ENCODE results near the gene FOXI3.

The FOXI3 gene

DNA sequence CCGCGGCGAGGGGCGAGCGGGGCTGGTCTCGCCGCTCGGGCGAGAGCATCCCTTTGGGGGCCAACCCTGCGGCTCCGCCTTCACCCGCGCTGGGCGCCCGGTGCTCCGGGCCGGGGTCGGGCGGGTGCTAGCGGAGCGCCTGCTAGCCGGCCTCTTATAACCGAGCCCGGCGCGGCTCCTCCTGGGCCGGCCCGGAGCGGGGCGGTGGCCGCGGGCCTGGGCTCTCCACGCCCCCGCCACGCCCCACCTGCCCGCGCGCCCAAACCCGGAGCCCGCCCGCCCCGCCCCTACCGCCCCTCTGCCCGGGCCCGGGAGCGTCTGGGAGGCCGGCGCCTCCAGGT lies at the start of gene FOXI3:
Gene FOXI3 (minus strand): TSS at position 129 of the 341 bp plus-strand sequence. CDS start 158 bp downstream, outside the sequence.
- TF ChIP-seq GATA3 (IDR thresholded peaks at IDR 0.05; ENCODE audit: low read depth, low read length), result no peak
- no peak for TF ChIP-seq GATA2 (IDR thresholded peaks at IDR 0.05; ENCODE audit: low read depth, low read length)

DNA sequence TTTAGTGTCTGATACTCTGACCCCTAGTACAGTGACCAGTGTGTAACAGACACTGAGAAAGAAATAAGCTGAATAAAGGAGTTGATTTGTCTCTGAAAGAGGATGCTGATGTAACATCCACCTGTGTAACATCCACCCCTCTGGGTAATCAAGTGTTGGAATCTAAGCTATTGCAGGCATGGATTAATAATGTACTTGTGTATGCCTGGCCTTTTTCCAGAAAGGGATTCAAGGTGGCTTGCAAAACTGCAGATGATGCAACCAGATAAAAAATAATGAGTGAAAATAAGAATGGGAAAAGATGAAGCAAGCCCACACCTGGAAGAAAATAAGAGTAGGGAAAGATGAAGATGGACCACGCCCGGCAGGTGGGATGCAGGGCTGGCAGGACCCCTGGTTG lies 48.2 kb upstream of the FOXI3 start:
- TF ChIP-seq GATA3 (IDR thresholded peaks at IDR 0.05; ENCODE audit: low read depth, low read length) (no peak), GATA2 (IDR thresholded peaks at IDR 0.05; ENCODE audit: low read depth, low read length) (peak; percentile 60)

DNA sequence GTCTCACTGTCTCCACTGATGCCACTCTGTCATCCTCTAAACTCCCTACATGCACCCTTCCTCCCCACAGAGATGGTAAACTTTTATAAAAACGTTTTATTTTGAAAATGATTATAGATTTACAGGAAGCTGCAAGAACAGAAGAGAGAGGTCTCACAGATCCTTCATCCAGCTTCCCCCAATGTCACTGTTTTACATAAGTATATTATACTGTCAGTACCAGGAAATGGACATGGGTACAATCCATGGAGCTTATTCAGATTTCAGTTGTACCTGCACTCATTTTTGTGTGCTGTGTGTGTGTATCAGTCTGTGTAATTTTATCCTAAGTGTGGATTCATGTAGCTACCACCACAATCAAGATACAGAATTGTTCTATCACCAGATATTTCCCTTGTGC lies 46.7 kb upstream of the FOXI3 start:
- TF ChIP-seq GATA2 (IDR thresholded peaks at IDR 0.05; ENCODE audit: low read depth, low read length) (no peak), GATA3 (IDR thresholded peaks at IDR 0.05; ENCODE audit: low read depth, low read length) (no peak)

DNA sequence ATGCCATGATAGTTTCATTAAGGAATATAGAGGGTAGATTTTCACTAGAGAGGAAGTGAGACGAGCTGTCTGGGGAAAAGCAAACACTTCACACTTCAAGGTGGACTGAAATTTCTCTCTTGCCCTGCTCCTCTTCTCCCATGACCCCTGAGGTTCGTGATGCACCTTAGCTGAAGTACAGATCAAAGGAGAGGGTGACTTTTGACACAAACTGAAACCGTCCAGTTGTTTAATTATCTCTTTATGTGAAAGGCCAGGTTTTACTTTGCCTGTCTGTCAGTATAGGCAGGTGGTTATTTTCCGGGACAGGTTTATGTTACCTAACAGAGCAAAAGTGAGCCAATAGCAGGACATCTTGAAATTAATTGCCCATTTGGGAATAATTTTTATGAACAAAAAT lies 41.0 kb upstream of the FOXI3 start:
- TF ChIP-seq GATA3 (IDR thresholded peaks at IDR 0.05; ENCODE audit: low read depth, low read length) (no peak), GATA2 (IDR thresholded peaks at IDR 0.05; ENCODE audit: low read depth, low read length) (no peak)

DNA sequence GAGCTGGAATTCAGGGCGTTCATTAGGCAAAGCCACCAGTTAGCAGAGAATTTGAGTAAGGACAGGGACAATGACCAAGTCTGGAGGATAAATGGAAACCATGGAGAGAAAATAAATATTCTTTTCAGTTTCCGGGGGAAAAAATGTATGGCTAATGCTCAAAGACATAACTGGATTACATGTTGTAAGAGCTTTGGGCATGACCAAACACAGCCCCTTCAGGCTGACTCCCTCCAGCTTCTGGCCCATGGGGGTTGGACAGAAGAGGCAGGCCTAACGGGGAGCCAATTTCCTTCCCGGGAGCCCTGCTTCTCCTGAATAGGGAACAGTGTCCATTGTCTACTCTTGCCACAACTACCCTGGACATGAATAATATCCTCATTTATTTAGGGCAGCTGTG lies 39.5 kb upstream of the FOXI3 start:
- TF ChIP-seq GATA2 (IDR thresholded peaks at IDR 0.05; ENCODE audit: low read depth, low read length) (no peak), GATA3 (IDR thresholded peaks at IDR 0.05; ENCODE audit: low read depth, low read length) (no peak)

DNA sequence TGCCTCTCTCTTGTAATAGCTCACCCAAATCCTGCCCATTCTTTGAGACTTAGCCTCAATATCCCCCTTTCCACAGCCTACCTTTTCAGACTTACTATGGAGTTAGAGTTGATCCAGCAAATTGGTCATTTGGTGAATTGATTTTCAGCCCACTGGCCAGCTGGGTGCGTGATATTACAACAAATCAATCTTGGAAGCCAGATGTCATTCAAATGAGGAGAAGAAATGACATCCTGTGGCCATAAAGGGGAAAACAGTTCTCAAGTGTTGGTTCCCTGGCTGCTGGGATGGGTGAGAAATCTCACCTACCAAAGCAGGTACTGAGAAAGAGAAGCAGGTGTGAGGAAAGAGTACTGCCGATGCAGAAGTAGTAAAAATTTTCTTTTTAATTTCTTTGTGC lies 36.7 kb upstream of the FOXI3 start:
- TF ChIP-seq GATA3 (IDR thresholded peaks at IDR 0.05; ENCODE audit: low read depth, low read length), result no peak

DNA sequence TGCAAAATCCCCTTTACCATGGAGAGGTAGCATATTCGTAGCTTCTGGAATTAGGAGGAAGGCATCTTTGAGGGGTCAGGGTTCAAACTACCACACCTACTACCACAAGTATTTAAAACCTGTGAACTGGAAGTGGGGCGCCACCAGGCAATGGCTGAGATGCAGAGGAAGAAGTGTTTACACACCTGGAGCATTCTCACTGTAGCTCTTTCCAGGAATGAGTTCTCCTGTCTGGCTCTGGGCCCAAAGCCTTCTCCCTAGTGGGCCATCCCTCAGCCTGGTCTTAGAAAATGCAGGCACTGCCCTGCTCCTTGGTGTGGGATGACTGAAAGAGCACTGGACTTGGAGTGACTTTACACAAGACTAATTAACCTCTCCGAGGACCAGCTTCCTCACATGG lies 30.7 kb upstream of the FOXI3 start:
- TF ChIP-seq GATA3 (IDR thresholded peaks at IDR 0.05; ENCODE audit: low read depth, low read length), result no peak
- TF ChIP-seq GATA2 (IDR thresholded peaks at IDR 0.05; ENCODE audit: low read depth, low read length), result no peak

DNA sequence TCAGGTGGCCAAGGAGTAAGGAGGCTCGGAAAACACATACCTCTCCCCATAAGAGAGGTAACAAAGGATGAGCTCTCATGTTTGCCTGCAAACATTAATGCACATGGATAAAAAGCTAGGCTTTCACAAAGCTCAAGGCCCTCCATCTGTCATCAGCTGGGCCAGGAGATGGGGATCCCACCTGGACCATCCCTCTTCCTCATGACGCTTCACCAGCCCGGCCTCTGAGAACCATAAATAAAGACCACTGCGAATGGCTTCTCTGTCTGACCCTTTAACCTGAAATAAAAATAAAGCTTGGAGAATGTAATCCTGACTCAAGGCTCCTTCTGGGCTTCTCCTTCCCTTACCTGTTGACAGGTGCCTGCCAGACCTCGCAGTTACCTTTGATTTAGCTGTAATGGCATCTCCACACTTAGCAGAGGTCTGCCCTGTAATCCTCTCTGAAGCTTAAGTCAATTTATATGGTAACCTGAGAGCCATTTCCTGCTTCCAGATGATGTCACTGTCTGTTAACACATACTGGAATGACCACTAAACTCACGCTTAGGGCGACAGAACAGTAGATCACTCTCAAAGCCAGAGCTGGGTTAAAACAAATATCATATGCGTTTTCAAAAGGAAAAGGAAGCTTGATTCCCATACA lies 29.3 kb upstream of the FOXI3 start:
- TF ChIP-seq GATA3 (IDR thresholded peaks at IDR 0.05; ENCODE audit: low read depth, low read length), result no peak

DNA sequence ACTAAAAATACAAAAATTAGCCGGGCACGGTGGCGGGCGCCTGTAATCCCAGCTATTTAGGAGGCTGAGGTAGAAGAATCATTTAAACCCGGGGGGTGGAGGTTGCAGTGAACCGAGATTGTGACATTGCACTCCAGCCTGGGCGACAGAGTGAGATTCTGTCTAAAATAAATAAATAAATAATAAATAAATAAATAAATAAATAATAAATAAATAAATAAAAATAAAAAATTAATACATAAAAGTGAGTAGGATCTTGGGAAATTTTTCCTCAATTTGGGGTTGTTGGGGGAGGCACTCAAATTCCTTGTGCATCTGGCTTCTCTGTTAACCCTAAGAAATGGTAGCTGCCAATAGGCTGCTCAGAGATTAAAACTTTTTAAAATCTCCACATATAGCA lies 20.3 kb upstream of the FOXI3 start:
- TF ChIP-seq GATA2 (IDR thresholded peaks at IDR 0.05; ENCODE audit: low read depth, low read length) (no peak), GATA3 (IDR thresholded peaks at IDR 0.05; ENCODE audit: low read depth, low read length) (no peak)

DNA sequence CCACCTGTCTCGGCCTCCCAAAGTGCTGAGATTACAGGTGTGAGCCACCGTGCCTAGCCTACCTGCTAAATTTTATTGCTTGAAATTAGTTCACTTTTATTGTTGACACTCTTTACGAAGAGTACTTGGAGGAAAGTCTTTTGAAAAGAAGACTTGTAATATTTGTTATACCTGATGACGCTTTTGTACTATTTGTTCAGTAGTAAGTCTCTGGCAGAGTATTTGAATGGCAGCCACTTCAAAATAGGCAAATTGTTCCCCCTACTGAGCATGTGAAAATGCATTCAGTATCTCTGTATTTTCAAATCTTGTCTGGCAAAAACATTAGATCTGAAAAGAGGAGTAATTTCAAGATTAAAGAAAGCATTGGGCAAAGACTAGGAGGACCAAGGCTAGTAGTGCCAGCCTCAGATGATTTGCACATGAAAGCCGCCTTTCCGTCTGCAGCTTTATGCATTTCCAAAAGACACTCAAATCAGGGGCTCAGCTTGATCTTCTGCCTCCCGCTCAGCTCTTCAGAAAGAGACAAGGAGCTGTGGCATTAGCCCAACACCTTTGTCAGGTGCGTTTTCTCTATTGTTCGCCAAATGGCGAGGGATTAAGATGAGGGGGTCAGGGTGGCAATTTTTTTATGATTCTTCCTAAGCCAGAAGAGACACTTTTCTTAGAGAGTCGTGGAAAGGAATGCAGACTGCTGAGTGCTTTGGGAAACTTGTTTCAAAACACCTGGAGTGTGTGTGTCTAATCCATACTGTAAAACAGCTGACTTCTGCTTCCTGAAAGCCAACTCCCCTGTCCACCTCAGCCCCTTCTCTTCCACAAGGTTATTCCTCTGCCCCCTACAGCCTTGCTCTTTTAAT lies 18.8 kb upstream of the FOXI3 start:
- TF ChIP-seq GATA3 (IDR thresholded peaks at IDR 0.05; ENCODE audit: low read depth, low read length) (no peak), GATA2 (IDR thresholded peaks at IDR 0.05; ENCODE audit: low read depth, low read length) (no peak)

DNA sequence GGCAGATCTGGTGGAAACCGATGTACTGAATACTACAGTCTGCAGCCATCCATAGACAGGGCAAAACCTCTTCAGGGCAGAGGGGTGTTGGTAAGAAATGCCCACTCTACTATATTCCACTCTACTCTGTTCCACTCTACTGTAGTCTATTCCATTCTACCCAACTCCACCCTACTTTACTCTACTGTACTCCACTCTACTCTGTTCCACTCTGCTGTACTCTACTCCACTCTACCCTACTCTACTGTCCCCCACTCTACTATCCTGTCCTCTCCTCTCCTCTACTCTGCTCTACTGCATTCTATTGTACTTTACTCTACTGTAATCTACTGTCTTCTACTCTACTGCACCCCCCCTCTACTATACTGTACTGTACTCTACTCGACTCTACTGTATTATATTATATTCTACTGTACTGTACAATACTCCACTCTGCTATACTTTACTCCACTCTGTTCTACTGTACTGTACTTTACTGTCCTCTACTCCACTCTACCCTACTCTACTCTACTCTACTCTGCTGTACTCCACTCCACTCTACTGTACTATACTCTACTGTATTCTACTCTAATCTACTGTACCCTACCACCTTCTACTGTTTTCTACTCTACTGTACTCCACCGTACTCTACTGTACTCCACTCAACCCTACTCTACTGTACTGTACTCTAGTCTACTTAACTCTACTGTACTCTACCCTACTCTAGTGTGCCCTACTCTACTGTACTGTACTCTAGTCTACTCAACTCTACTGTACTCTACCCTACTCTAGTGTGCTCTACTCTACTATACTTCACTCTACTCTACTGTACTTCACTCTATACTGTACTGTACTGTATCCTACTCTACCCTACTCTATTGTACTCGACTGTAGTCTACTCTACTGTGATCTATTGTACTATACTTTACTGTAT lies 17.0 kb upstream of the FOXI3 start:
- no peak for TF ChIP-seq GATA3 (IDR thresholded peaks at IDR 0.05; ENCODE audit: low read depth, low read length)
- TF ChIP-seq GATA2 (IDR thresholded peaks at IDR 0.05; ENCODE audit: low read depth, low read length), result no peak

DNA sequence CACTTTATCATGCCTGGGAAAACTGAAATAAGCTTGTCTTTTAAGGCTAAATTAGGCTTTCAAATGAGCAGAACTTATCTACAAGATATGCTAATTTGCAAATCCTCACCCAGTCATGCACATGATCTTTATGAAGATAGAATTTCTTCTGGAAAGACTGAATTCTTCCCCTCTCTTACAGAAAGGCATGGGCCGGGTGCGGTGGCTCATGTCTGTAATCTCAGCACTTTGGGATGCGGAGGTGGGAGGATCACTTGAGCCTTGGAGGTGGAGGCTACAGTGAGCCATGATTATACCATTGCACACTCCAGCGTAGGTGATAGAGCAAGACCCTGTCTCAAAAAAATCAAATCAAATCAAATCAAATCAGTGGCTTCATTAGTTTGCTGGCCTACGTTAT lies 11.7 kb upstream of the FOXI3 start:
- TF ChIP-seq GATA3 (IDR thresholded peaks at IDR 0.05; ENCODE audit: low read depth, low read length), result no peak
- TF ChIP-seq GATA2 (IDR thresholded peaks at IDR 0.05; ENCODE audit: low read depth, low read length), result no peak

DNA sequence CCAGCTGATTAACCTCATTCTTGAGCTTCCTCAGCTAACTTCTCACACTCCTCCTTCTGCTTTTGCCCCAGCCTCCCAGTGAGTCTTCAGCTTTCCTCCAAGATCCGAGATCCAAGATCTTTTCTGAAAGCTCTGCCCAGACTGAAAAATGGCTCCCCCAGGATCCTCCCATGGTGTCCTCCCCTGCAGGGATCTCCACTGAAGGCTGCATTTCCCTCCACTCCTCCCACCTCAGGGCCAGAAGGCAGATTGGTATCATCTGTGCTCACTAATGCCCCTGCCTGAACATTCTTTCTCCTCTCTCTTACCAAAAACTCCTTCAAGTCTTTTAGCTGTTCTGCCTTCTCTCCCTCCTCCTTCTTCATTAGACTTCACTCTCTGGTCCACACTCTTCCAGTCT lies 6.1 kb upstream of the FOXI3 start:
- TF ChIP-seq GATA2 (IDR thresholded peaks at IDR 0.05; ENCODE audit: low read depth, low read length), result no peak
- no peak for TF ChIP-seq GATA3 (IDR thresholded peaks at IDR 0.05; ENCODE audit: low read depth, low read length)

DNA sequence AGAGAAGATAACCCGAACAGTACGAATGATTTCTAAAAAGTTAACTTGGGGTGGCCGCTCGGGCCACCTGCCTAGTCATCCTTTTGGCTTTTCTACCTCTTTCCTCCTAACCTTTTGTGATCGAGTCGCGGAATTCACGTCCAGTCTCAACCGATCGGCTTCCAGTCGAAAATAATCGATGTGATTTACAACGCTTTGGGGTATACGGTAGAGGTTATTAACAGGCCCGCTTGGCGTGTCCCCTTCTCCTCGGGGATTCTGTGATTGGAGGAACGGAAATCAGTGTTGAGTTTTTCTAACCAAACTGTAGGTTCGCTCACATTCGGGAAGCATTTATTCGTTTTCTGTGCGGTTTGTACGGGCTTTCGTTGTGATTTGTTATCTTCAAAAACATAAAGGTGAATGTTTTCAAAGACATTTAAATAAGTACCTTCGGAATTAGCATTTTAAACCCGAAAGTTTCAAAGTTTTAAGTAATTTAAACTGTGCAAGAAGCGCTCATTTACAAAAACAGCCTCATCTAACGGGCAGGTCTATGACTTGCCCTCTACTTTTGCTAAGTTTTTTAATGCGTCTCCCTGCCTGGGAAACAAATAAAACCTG lies 588 bp upstream of the FOXI3 start:
- TF ChIP-seq GATA3 (IDR thresholded peaks at IDR 0.05; ENCODE audit: low read depth, low read length), result no peak
- TF ChIP-seq GATA2 (IDR thresholded peaks at IDR 0.05; ENCODE audit: low read depth, low read length), result no peak
